A673 (cell line): Measurements from ENCODE around the gene C7orf25.

Experiments
- CTCF ChIP-seq: fragments of 300-800, 200-600 bp; sonication (generic); conservative IDR thresholded peaks from 2 replicates; pipeline ENCODE4 v1.5.1; 2017; ENCODE audit warnings: low read depth, mild to moderate bottlenecking, antibody characterized with exemption, low read length, moderate library complexity, mixed read lengths
- EZH2 ChIP-seq: fragments of 200-600 bp; sonication (generic); IDR thresholded peaks from 2 replicates; pipeline ENCODE4 v1.6.1; 2017; ENCODE audit warnings: borderline replicate concordance, low read depth, mild to moderate bottlenecking, mixed read lengths, antibody characterized with exemption, low read length; ENCODE audit not compliant: poor library complexity, severe bottlenecking

DNA sequence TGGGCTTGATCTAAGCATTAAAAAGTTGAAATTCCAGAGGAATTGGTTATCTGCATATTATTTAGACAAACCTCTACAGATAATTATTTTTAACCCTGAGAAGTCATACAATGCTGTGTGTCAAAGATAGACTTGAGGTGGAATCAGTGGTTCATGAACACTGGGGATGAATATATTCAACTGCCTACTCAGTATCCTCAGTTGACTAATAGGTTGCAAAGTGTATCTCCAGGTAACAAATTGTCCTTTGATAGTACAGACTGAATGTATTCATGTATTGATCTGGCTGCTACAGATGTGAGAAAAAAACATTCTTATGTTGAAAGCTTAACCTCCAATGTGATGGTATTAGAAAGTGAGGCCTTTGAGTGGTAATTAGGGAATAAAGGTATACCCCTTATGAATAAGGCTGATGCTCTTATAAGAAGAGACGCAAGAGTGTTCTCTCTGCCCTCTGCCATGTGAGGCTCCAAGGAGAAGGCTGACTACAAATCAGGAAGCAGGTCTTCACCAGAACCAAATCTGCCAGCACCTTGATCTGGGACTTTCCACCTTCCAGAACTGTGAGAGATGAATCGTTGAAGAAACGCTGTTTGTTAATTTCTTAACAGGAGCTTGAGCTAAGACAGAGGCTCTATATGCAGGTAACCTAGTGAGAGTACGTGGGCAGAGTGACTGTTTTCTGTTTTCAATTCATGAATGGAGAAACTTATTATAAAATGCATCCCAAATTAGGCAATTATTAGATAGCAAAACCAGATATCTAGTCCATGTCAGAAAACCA, 27.8 kb upstream of the C7orf25 start:
- TF ChIP-seq CTCF: no peak
- no peak for TF ChIP-seq EZH2
